ENCODE measurements around the gene PDRG1. TPM values are rescaled to one million over a fixed set of nuclear protein-coding genes. Genes with fewer than 3 reads are reported as not detected.

PDRG1 gene
- total RNA-seq, 1 donor: 3.0 TPM

DNA sequence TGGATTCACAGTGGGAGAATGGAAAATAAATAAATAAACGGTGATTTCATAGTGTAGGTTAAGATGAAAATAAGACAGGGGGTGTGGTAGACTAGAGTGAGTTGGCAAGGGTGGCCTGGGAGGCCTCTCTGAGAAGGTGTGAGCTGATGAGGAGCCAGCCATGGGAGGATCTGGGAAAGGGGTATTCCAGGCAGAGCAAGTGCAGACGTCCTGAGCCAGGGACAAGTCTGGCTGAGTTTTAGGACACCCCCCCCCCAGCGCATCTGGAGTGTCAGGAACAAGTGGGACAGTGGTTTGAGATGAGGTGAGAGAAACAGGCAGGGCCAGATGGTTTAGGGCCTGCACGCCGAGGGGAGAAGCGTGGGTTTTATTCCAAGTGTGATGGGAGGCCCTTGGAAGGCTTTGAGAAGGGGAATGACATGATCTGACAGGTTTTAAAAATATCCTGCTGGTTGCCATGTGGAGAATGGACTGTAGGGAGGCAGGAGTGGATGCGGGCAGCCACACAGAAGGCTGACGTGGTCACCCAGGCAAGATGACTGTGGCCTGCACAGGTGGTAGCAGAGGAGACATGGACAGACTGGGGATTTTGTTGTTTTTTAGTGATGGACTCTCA is 37.3 kb upstream of the PDRG1 start:
- TF ChIP-seq, protein P1, sequence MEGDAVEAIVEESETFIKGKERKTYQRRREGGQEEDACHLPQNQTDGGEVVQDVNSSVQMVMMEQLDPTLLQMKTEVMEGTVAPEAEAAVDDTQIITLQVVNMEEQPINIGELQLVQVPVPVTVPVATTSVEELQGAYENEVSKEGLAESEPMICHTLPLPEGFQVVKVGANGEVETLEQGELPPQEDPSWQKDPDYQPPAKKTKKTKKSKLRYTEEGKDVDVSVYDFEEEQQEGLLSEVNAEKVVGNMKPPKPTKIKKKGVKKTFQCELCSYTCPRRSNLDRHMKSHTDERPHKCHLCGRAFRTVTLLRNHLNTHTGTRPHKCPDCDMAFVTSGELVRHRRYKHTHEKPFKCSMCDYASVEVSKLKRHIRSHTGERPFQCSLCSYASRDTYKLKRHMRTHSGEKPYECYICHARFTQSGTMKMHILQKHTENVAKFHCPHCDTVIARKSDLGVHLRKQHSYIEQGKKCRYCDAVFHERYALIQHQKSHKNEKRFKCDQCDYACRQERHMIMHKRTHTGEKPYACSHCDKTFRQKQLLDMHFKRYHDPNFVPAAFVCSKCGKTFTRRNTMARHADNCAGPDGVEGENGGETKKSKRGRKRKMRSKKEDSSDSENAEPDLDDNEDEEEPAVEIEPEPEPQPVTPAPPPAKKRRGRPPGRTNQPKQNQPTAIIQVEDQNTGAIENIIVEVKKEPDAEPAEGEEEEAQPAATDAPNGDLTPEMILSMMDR (IDR thresholded peaks at IDR 0.05; ENCODE audit: insufficient read depth, low read length): no peak
- no peak for DNase-seq (ENCODE audit: low read depth)
- H3K4me3 ChIP-seq (ENCODE audit: low read depth, low read length): no peak overlapping the region

DNA sequence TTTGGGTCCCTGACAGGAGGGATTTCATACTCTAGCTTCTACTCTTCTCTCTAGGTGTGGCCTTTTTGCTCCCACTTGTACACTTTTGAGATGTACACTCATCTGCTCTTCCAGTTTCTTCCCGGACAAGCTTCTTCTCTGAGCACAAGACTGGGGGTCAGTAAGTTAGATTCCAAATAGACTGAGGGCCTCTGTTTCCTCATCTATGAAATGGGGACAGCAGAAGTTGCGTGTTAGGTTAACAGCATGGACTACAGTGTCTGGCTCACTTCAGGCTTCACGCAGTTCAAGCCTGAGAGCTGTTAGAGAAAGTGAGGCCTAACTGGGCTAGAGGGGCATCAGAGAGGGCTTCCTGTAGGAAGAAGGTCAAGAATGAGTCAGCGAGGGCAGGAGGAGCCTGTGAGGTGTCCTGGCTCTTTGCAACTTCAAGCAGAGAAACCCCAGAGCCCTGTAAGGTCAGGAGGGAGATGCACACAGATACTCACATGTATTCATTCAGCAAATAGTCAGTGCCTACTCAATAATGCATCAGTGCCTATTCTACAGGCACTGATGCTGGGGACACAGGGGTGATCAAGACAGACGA is 36.7 kb upstream of the PDRG1 start:
- TF ChIP-seq, protein P1 (IDR thresholded peaks at IDR 0.05; ENCODE audit: insufficient read depth, low read length): no peak
- DNase-seq (ENCODE audit: low read depth): no peak
- no peak overlapping the region for H3K4me3 ChIP-seq (ENCODE audit: low read depth, low read length)

DNA sequence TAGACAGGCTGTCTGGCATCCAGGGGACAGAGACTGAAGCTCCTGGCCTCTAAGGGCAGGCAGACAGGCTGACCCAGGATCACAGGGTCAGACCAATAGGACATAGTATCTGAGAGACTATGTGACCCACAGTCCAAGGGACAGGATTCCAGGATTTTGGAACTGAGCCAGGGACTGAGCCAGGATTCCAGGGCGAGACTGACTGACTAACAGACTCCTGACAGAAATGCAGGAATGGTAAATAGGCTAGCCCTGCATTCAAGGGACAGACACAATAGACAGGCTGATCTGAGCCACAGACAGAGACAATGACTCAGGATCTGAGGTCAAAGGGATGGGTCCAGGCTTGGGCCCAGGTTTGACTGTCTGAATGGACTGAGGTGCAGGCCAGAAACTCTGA is 35.9 kb upstream of the PDRG1 start:
- DNase-seq (ENCODE audit: low read depth): no peak
- no peak overlapping the region for H3K4me3 ChIP-seq (ENCODE audit: low read depth, low read length)
- TF ChIP-seq, protein P1 (IDR thresholded peaks at IDR 0.05; ENCODE audit: insufficient read depth, low read length): no peak

DNA sequence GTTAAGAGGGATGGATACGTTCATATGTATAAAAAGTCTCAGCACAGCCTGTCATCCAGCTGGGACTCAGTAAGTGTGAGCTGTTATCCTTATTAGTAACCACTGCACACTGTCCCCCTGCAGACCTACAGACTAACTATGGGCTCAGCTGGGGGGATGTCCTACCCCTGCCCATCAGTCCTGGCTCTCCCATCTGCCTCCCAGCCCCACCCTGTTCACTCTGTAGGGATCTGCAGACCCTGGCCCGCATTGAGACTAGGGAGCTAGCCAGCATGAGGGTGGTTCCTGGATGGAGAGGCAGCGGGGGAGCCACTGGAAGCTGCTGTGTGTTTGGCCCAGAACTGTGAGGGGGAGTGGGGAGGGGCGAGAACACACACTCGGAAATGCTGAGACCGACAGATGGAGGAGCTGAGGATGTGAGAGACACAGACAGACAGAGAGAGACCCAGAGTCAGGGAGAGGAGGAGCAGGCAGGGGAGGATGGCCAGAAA is 33.2 kb upstream of the PDRG1 start:
- no peak overlapping the region for H3K4me3 ChIP-seq (ENCODE audit: low read depth, low read length)
- TF ChIP-seq, protein P1 (IDR thresholded peaks at IDR 0.05; ENCODE audit: insufficient read depth, low read length): no peak
- DNase-seq (ENCODE audit: low read depth): no peak

DNA sequence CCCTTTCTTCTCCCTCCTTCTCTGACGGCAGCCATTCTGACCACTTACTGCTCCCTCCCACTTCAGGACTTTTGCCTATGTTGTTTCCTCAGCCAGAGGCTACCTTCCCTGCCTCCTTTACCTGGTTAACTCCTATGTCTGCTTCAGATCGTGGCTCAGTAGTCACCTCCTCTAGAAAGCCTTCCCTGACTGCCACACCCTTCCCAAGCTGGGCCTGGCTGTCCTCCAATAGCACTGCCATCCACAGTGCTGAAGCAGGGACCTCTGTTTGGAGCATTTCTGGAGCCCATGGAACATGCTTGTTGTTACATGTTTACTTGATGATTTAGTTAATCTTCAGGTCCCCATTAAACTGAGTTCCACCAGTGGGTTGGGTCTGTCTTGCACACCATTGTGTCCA is 29.9 kb upstream of the PDRG1 start:
- DNase-seq (ENCODE audit: low read depth): no peak
- no peak overlapping the region for H3K4me3 ChIP-seq (ENCODE audit: low read depth, low read length)
- TF ChIP-seq, protein P1 (IDR thresholded peaks at IDR 0.05; ENCODE audit: insufficient read depth, low read length): no peak

DNA sequence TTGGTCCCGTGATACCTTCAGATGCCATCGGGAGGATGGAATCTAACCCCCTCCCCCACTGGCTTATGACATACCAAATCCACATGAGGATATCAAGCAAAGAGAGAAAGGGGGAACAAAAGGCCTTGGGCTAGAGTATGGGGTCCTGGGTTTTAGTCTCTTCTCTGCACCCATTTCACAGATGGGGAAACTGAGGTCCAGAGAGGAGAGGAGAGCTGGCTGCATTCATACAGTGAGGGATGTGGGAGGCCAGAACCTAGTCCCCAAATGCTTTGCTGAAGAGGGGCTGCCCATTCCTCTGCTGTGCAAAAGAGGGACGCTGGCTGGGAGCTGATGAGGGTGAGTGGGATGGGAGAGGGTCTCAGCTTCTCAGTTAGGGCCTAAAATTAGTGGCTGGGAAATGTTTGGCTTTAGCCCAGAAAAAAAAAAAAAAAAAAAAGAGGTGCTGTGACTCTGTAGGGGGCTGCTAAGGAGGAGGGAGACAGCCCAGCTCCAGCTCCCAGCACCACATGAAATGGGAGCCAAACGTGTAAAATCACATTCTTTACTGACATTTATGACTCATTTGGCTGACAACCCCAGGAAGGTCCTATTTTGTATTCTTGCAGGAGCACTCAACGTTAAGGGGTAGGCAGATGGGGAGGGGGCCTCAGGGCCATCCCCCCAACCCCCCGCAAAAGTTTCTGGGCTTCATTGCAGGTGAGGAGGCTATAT is 28.0 kb upstream of the PDRG1 start:
- TF ChIP-seq, protein P1 (IDR thresholded peaks at IDR 0.05; ENCODE audit: insufficient read depth, low read length): no peak
- no peak for DNase-seq (ENCODE audit: low read depth)
- no peak overlapping the region for H3K4me3 ChIP-seq (ENCODE audit: low read depth, low read length)
